ENCODE measurements around the gene DCC.

The DCC gene

DNA sequence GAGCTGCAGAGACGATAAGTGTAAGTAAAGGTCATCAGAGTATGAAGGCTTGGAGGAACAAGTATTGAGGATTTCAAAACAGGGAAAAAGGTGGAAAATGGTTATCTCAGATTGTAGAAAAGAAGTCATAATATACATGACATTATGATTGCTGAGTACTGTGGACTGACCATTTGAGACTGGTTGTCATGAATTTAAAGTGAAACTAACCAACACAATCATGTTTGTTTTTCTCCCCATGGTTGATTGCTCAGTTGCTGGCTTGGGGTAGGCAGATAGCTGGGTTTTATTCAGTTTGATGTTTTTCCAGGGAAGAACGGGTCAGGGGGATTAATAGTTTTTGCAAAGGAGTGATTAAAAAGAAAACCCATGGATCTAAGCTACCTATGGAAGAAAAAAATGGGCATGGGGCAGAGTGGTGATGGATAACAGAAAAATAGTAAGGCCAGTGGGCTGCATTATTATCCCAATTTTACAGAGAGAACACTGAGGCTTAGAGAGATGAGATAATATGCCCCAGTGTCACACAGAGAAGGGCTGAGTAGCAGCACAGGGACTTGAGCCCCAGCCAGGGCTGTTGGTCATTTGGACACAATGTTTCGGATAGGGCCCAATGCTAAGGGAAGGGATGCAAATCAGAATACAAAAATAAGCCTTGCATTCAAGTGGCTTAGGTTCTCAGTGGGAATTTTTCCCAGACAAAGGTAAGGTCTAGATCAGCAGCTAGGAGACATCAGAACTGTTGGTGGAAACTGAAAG lies 885.7 kb downstream of the DCC start:
- no peak for DNase-seq (ENCODE audit: low read depth)

DNA sequence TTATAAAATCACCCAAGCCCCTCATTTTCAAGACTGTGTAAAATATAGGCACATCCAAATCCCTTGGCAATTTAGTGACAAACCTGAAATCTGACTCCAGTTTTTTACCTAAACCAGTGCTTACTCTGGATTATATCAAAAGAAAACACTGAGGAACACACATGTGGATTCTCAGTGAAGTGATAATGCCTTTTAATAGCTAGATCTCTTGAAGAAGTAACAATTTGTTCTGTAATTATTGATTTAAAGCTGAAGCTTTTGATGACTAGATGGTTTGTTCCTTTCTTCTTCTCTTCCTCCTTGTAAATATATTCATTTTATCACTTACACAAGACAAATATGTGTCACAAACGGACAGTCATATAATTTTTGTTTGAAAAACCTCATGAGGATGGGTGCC lies 894.6 kb downstream of the DCC start:
- DNase-seq (ENCODE audit: low read depth): no peak

DNA sequence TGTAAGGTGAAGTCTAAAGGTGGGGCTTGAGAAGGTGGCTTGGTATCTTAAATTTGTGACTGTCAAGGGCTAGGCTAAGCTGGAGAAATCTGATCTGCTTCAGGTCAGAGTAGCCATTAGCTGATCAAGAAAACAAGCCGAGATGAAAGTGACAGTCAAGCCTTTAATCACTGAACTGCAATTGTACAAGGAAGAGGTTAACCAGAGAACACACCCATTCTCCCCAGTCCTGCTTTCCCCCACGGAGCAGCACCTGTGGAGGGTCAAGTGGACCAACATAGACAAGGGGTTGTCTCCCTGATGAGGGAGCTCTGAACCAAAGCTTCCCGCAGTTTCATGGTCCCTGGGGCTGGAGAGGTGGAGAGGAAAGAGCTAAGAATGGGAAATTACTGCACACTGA lies 901.2 kb downstream of the DCC start:
- no peak for DNase-seq (ENCODE audit: low read depth)

DNA sequence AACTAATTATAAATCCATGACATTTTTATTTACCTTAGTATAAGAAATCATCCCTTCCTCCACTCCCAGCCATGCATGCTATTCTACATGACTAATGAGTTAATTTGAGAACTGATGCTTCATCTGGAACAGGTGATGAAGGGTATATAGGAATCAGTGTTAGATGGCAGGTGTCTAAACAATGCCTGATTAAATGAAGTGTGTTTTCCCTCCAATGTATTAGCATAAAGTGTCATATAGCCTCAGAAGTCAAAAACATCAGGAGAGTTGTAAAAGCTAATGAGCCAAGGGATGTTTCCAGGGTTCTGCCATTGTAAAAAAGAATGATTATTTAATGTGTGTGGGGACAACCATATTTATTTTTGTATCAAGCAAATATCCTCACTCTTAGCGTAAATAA lies 913.8 kb downstream of the DCC start:
- no peak for DNase-seq (ENCODE audit: low read depth)

DNA sequence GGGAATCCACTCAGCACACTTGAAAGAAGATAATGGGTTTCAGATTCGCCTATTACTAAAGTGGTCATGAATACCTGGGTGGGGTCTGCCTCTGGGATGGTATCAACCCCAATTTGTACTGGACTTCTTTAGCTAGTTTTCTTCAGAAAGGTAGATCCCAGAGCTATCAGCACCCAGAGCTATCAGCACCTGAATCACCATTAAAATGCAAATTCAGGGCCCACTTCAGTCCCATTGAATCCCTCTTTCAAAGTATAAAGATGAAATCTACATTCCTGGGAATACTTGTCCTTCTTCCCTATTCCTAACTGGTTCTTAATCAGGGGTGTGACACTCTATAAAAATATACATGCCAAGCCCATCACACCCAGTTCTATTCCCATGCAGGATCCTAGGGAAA lies 914.3 kb downstream of the DCC start:
- DNase-seq (ENCODE audit: low read depth): no peak

DNA sequence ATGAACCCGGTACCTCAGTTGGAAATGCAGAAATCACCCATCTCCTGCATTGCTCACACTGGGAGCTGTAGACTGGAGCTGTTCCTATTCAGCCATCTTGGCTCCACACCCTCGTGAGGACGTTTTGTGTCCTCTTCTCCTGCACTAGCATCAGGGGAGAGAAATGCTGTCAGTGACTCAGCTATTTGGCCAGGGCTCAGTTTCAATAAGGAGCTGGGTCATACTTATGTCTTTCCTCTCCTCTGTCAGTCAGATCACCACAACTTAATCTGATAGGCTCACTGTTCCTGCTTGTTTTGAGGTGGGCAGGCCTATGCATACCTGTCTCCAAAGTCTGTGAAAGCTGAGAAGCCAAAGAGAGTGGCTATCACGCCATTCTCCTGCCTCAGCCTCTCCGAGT lies 921.2 kb downstream of the DCC start:
- no peak for DNase-seq (ENCODE audit: low read depth)

DNA sequence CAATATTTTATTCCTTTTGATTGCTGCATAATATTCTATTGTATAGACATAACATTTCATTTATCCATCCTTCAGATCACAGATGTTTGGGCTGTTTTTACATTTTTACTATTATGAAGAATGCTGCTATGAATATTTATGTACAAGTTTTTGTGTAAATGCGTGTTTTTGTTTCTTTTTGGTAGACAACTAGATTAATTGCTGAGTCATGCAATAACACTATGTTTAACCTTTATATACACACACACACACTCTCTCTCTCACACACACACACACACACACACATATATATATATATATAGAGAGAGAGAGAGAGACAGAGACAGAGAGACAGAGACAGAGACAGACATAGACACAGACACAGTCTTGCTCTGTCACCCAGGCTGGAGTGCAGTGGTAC lies 926.9 kb downstream of the DCC start:
- no peak for DNase-seq (ENCODE audit: low read depth)

DNA sequence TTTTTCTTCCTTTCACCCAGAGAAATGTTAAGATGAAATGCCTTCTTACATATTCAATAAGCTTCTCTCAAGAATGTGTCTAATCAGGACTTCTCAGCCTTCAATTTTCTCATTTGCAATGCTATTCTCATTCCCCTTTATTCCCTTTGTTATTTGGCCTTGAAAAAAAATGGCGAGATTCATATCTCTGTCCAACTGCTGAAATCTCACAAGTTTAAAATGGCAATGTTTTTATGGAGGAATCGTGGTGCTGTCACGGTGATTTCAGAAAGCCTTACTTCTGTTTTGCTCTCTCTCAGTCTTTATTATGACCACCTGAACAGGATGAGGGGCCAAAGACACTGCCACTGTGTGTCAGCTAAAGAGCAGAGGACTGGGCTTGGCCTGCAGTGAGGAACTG lies 928.5 kb downstream of the DCC start:
- DNase-seq (ENCODE audit: low read depth): no peak

DNA sequence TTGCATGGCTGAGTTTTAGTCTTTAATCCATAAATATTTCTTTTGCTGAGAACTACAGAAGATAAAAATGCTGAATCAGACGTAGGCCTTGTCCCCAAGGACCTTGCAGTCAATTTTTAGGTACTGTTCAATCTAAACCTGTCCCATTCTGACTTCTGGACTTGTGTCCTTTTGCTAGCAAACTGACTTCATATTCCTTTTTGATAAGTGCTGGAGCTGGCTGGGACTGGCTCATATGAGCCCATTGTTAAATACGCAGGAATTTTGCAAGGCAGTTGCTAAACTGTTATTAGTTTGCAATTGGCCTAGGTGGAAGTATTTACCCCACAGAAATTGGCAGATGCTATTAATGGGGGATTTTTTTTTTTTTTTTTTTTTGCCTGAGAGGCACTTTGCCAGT lies 941.4 kb downstream of the DCC start:
- DNase-seq (ENCODE audit: low read depth): no peak

DNA sequence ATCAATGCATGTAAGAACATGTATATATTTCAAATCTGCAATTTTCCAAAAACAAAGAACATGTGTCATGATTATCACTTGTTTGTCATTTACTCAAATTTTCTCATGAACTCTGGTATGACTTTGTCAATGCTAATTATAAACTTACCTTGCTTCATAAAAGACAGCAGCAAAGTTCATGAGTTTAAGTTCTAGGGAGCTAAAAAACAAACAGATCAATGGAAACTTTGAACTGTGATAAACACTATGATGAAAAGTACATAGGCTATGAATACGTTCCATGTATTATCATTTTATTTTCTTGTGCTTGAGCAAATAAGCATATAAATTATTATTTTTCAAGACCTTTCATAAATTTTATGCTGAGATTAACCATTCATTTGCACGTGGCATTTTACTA lies 943.7 kb downstream of the DCC start:
- DNase-seq (ENCODE audit: low read depth): no peak

DNA sequence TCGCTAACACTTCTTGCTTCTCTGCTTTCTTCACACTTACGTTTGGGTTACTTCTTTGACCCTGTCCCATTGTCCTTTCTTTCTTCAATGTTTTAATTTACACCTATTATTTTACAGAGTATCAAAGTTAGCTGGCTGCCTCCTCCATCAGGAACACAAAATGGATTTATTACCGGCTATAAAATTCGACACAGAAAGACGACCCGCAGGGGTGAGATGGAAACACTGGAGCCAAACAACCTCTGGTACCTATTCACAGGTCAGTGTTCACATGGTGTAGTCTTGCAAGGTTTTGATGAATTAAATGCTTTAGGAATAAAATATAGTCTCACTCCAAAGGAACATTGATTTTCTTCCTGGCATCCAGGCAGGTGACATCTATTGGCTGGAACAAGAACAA lies 965.5 kb downstream of the DCC start:
- no peak for DNase-seq (ENCODE audit: low read depth)

DNA sequence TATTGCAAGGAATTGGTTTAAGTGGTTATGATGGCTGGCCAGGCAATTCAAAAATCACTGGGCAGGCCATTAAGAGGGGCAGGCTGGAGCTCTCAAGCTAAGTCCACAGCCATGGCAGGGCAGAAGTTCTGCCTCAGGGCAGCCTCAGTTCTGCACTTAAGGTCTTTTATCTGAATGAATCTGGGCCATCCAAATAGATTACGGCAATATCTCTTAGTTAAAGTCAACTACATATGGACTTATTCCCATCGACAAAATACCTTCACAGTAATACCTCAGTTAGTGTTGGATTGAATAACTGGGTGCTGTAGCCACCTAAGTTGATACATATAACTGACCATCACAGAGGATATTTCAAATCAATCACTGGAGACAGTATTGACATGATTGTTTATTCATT lies 979.6 kb downstream of the DCC start:
- no peak for DNase-seq (ENCODE audit: low read depth)

DNA sequence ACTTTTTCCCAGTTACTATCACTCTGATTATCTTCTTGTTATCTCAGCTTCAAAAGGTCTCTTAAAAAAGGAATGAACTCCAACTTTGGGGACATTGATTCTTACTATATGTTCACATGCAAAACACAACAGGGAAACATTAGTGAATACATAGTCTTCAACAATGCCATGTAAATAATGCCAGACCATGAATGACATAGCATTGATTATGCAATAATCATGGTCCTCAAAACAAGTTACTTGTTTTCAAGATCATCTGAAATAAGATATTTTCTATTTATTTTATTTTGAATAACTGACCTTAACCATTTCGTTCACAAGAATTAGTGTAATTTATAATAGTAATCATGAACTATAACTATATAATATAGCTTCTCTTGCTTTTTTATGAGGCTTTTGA lies 982.2 kb downstream of the DCC start:
- no peak for DNase-seq (ENCODE audit: low read depth)

DNA sequence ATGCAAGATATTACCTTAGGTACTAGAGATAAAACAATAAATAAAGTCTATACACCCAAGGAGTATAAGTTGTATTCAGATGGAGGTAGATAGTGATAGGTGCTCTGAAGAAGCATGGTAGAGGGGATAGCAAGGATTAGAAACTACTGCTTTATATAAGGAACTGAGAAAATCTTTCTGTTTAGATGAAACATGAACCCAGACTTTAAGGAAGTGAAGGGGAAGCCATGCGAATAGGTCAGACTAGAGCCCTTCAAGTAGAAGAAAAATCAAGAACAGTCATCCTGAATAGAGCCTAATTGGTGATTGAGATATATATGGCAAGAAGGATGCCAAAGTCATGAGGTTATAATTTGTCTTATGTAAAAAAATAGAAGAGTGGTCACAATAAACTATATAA lies 984.4 kb downstream of the DCC start:
- DNase-seq (ENCODE audit: low read depth): no peak

DNA sequence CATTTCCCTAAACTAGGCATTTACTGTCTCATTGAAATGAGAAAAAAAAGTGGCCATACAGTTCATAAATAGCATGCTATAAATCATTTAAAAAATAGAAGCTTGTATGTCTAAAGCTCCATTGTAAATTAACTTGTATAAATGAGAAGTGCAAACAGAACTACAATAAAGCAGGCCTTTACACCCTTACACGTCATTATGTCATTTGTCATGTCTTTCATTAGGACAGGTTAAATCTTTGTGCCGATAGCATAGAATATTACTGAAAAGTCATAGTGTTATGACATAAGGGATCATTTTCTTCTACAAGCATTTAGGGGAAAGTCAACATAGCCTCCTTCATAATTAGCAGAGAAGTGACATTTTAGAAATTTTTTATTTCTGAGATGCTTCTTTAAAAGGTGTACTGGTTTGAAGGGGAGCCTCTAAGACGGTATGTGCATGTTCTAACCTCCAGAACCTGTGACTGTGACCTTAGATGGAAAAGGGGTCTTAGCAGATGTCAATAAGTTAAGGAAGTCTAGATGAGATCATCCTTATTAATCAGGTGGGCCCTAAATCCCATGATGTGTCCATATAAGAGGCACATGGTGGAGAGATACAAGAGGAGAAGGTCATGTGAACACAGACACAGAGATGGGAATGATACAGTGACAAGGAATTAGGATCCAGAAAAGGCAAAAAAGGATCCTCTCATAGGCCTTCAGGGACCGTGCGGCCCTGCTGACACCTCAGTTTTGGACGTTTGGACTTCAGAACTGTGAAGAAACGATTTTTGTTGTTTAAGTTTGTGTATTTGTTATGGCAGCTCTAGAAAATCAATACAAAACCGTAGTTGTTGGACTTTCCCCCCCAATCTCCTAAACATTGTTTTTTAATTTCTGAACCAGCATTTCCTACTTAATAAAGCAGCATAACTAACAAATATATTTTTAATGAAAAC lies 1020.8 kb downstream of the DCC start:
- DNase-seq (ENCODE audit: low read depth): no peak

DNA sequence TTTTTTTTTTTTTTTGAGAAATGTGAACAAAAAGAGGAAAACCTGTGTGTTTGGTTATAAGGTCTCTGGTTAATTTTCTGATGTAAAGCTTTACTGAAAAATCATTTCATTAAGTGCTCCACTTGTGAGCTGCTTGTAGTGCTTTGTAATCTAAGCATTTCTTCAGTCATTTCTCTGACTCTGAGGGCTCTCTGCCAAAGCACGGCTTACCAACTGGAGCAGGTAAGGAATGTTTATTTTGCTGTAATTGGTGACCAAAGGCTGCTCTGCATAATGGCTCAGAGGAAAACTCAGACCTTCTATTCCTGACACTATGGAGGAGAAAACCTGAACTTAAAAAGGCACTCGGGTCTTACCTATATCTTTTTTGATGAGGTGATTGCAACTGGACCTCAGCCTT lies 1035.6 kb downstream of the DCC start:
- no peak for DNase-seq (ENCODE audit: low read depth)

DNA sequence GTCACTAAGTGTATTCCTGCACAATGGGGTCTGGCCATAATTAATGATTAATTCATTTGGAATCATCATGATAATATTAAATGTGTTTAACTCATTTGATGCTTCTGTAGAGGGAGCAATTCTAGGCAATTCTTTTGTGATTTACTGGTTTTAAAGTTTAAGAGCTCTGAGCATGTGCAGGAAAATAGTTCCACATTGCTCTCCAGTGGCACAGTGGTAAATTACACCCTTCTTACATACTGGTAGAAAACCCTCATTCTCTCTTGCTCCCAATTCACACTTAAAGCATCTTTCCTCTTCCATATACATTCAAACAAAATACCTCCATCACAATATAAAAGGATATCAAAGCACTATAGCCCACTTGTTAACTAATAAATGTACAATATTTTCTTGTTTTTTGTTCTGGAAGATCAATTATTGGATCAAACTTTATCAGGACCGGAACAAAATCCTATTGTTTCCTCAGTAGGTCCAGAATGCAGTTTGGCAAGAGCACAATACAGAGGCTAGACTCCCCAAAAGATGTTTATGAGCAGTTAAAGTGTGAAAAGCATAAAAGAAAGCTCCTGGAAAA lies 1040.2 kb downstream of the DCC start:
- DNase-seq (ENCODE audit: low read depth): no peak

DNA sequence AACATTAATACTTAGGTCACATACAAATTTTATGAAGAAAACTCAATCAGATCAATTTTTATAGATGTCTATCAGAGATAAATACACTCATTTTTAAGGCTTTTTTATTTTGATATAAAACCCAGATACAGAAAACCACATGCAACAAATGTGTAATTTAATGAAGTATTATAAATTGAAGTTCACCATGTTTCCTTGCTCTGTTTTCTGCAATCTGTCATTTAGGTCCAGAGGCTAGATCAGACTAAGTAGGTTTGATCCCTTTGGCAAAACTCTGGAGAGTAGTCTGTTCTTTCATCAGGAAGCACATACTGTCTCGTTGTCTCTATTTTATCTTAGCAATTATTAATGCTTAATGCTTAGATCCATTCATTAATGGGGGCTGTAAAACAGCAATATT lies 1042.9 kb downstream of the DCC start:
- no peak for DNase-seq (ENCODE audit: low read depth)

DNA sequence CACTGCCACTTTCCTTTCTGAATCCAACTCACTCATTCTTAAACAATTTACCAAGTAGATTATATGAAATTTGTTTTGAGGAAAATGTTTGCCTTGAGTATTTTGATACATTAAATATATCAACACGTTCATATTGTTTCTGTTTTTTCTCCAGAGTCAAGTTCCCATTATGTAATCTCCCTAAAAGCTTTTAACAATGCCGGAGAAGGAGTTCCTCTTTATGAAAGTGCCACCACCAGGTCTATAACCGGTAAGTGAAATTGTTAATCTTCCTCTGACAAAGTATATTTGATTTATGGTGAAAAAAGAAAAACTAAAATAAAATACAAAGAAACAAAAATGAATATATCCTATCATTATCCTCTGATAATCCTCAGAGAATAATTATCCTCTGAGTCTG lies 1045.9 kb downstream of the DCC start:
- no peak for DNase-seq (ENCODE audit: low read depth)

DNA sequence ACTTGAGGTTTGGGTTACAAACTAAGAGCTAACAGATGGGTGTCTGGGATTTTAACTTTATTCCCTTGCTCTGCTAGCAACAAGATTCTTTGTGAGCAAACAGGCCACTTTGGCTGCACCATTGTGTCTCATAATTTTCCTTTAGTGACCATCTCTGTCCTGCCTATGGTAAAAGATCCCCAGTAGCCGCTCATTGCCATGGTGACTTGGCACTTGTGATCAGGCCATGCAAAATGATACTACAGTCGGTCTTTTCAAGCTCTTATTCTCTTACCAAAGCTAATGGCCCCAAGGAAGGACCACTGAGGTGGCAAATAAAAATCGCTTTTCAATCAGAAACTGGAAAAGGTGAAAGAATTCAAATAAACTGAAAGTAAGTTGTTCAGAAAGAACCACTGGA lies 1047.6 kb downstream of the DCC start:
- no peak for DNase-seq (ENCODE audit: low read depth)

DNA sequence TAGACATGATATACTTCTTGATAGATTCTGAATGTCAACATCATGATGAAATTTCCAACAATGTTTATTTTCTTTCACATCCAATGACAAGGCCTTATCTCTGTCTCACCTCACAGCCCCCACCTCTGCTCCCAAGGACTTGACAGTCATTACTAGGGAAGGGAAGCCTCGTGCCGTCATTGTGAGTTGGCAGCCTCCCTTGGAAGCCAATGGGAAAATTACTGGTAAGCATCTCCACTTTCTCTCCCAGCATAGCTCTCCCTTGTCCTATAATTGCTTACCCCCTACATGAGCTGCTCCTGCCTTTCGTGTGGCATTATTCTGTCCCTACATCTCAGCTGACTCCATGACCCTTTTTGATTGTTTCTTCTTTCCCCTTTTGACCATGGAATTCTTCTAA lies 1062.7 kb downstream of the DCC start:
- no peak for DNase-seq (ENCODE audit: low read depth)

DNA sequence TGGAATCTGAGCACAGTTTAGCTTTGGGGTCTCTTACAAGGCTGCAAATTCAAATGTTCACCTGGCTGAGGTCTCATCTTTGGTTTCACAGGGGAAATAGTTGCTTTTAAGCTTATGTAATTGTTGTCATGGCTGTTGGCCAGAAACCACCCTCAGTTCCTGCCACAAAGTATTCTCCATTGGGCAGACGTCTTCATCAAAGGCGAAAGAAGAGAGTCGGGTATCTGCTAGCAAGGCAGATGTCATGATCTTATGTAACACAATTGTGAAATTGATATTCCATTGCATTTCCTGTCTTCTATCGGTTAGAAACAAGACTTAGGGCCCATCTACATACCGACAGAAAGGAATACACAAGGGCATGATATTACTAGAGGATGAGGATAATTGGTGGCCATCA lies 1068.3 kb downstream of the DCC start:
- no peak for DNase-seq (ENCODE audit: low read depth)

DNA sequence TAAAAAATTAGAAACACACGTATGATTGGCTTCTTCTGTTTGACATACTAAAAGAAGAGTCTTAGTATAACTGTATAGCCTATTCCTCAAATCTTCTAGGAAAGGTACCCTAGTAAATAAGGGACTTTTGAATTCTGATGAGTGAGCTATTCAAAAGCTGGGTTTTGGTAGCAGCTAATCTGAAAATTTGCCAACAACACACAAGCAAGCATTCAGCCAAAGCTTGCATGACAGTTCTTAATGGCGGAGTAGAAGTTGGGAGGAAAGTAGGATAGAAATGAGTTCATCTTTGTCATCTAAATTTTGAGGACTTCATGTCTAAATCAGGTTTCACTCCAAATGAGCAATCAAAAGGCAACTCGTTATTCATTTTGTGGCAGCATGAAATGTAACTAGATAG lies 1071.5 kb downstream of the DCC start:
- no peak for DNase-seq (ENCODE audit: low read depth)

All from stimulated activated CD8-positive, alpha-beta memory T cell treated with anti-CD3 and anti-CD28 coated beads, Interleukin-12 subunit alpha, Interleukin-12 subunit beta, amount 100 ng/mL, for 1 hour (primary cell).